T-helper 2 cell treated with Interferon-gamma antibody and Interleukin-4, amounts not matched to agents 5 μg/mL and 100 μg/mL, for 36 hours (primary cell): ENCODE data around the gene SURF4.
"Not testable (repeated sequence)": the region's sequence is repeated elsewhere in the genome, so short reads cannot be mapped to it uniquely, and the experiment has no call there.

ENCODE experiments used
- DNase-seq: peaks from one replicate; pipeline ENCODE4 v3.0.0; 2021; ENCODE audit warnings: low spot score
- H3K27ac Mint-ChIP-seq: one replicate; pipeline ENCODE4 v1.8.0; 2021; ENCODE audit warnings: mild to moderate bottlenecking, mixed read lengths
- H3K27me3 Mint-ChIP-seq: one replicate; pipeline ENCODE4 v1.8.0; 2021; ENCODE audit warnings: low read depth, mixed read lengths
- H3K36me3 Mint-ChIP-seq: one replicate; pipeline ENCODE4 v1.8.0; 2021; ENCODE audit warnings: low read depth, mixed read lengths
- H3K4me1 Mint-ChIP-seq: one replicate; pipeline ENCODE4 v1.8.0; 2021; ENCODE audit warnings: low read depth, mixed read lengths
- H3K4me3 Mint-ChIP-seq: one replicate; pipeline ENCODE4 v1.8.0; 2022; ENCODE audit warnings: mild to moderate bottlenecking, moderate library complexity, mixed read lengths
- H3K9me3 Mint-ChIP-seq: one replicate; pipeline ENCODE4 v1.8.0; 2021; ENCODE audit warnings: mixed read lengths

Gene SURF4

GRCh38 chr9:133405508-133406438, 29.9 kb upstream of the SURF4 start:
- Mint-ChIP-seq H3K4me1 (peaks cover 3% of the 10 kb centered on the region), H3K27me3 (no peaks in the 10 kb centered on the region), H3K4me3 (no peak overlapping the region), H3K36me3 (peaks cover 42% of the 10 kb centered on the region), H3K27ac (no peak overlapping the region), H3K9me3 (no peaks in the 10 kb centered on the region)
- DNase-seq: no peak

- peaks cover 3% of the 10 kb centered on the region for H3K4me1 Mint-ChIP-seq
- no peak overlapping the region for H3K27ac Mint-ChIP-seq
- no peak overlapping the region for H3K4me3 Mint-ChIP-seq
- DNase-seq: no peak
- H3K36me3 Mint-ChIP-seq: peaks cover 29% of the 10 kb centered on the region
- H3K9me3 Mint-ChIP-seq: no peaks in the 10 kb centered on the region
- H3K27me3 Mint-ChIP-seq: no peaks in the 10 kb centered on the region
Measured at GRCh38 chr9:133404454-133405002, 28.7 kb upstream of the SURF4 start.

GRCh38 chr9:133403766-133404453, 28.1 kb upstream of the SURF4 start:
- Mint-ChIP-seq H3K4me1 (peaks cover 3% of the 10 kb centered on the region), H3K27me3 (no peaks in the 10 kb centered on the region), H3K9me3 (no peaks in the 10 kb centered on the region), H3K36me3 (peaks cover 28% of the 10 kb centered on the region), H3K4me3 (no peak overlapping the region), H3K27ac (no peak overlapping the region)
- peak; percentile 29 for DNase-seq

GRCh38 chr9:133402689-133403088, 26.8 kb upstream of the SURF4 start:
- H3K36me3 Mint-ChIP-seq: peaks cover 26% of the 10 kb centered on the region
- H3K27ac Mint-ChIP-seq: no peak overlapping the region
- no peak overlapping the region for H3K4me3 Mint-ChIP-seq
- H3K27me3 Mint-ChIP-seq: no peaks in the 10 kb centered on the region
- DNase-seq: no peak
- no peaks in the 10 kb centered on the region for H3K9me3 Mint-ChIP-seq
- peaks cover 3% of the 10 kb centered on the region for H3K4me1 Mint-ChIP-seq

- DNase-seq: no peak
- Mint-ChIP-seq H3K4me1 (no peaks in the 10 kb centered on the region), H3K27ac (no peak overlapping the region), H3K4me3 (no peak overlapping the region), H3K9me3 (no peaks in the 10 kb centered on the region), H3K36me3 (peaks cover 17% of the 10 kb centered on the region), H3K27me3 (no peaks in the 10 kb centered on the region)
Measured at GRCh38 chr9:133401588-133401987, 25.7 kb upstream of the SURF4 start.

GRCh38 chr9:133400292-133400691, 24.4 kb upstream of the SURF4 start:
- no peak overlapping the region for H3K27ac Mint-ChIP-seq
- H3K27me3 Mint-ChIP-seq: no peaks in the 10 kb centered on the region
- no peaks in the 10 kb centered on the region for H3K4me1 Mint-ChIP-seq
- H3K36me3 Mint-ChIP-seq: peaks cover 5% of the 10 kb centered on the region
- no peak overlapping the region for H3K4me3 Mint-ChIP-seq
- no peaks in the 10 kb centered on the region for H3K9me3 Mint-ChIP-seq
- DNase-seq: no peak

GRCh38 chr9:133397895-133398294, 22.0 kb upstream of the SURF4 start:
- no peaks in the 10 kb centered on the region for H3K27me3 Mint-ChIP-seq
- no peak overlapping the region for H3K27ac Mint-ChIP-seq
- no peaks in the 10 kb centered on the region for H3K9me3 Mint-ChIP-seq
- H3K4me1 Mint-ChIP-seq: no peaks in the 10 kb centered on the region
- H3K36me3 Mint-ChIP-seq: no peaks in the 10 kb centered on the region
- DNase-seq: no peak
- no peak overlapping the region for H3K4me3 Mint-ChIP-seq

GRCh38 chr9:133397370-133397769, 21.5 kb upstream of the SURF4 start:
- no peak for DNase-seq
- Mint-ChIP-seq H3K9me3 (no peaks in the 10 kb centered on the region), H3K4me3 (no peak overlapping the region), H3K27ac (no peak overlapping the region), H3K27me3 (no peaks in the 10 kb centered on the region), H3K36me3 (no peaks in the 10 kb centered on the region), H3K4me1 (no peaks in the 10 kb centered on the region)

GRCh38 chr9:133396952-133397351, 21.1 kb upstream of the SURF4 start:
- H3K9me3 Mint-ChIP-seq: no peaks in the 10 kb centered on the region
- DNase-seq: no peak
- no peak overlapping the region for H3K27ac Mint-ChIP-seq
- H3K4me3 Mint-ChIP-seq: no peak overlapping the region
- no peaks in the 10 kb centered on the region for H3K27me3 Mint-ChIP-seq
- H3K36me3 Mint-ChIP-seq: no peaks in the 10 kb centered on the region
- H3K4me1 Mint-ChIP-seq: no peaks in the 10 kb centered on the region

GRCh38 chr9:133394687-133395271, 18.9 kb upstream of the SURF4 start:
- H3K27me3 Mint-ChIP-seq: no peaks in the 10 kb centered on the region
- no peaks in the 10 kb centered on the region for H3K36me3 Mint-ChIP-seq
- H3K9me3 Mint-ChIP-seq: no peaks in the 10 kb centered on the region
- H3K4me1 Mint-ChIP-seq: no peaks in the 10 kb centered on the region
- H3K27ac Mint-ChIP-seq: no peak overlapping the region
- H3K4me3 Mint-ChIP-seq: no peak overlapping the region
- no peak for DNase-seq

GRCh38 chr9:133393399-133393798, 17.5 kb upstream of the SURF4 start:
- no peak for DNase-seq
- Mint-ChIP-seq H3K27ac (no peak overlapping the region), H3K36me3 (no peaks in the 10 kb centered on the region), H3K27me3 (no peaks in the 10 kb centered on the region), H3K4me1 (no peaks in the 10 kb centered on the region), H3K4me3 (no peak overlapping the region), H3K9me3 (no peaks in the 10 kb centered on the region)

GRCh38 chr9:133392308-133392707, 16.4 kb upstream of the SURF4 start:
- not testable (repeated sequence) for H3K4me3 Mint-ChIP-seq, H3K27ac Mint-ChIP-seq, H3K4me1 Mint-ChIP-seq

GRCh38 chr9:133391449-133391848, 15.6 kb upstream of the SURF4 start:
- not testable (repeated sequence) for H3K36me3 Mint-ChIP-seq, H3K4me3 Mint-ChIP-seq, H3K9me3 Mint-ChIP-seq, H3K4me1 Mint-ChIP-seq, DNase-seq, H3K27ac Mint-ChIP-seq, H3K27me3 Mint-ChIP-seq

More at GRCh38 chr9:133392308-133392707, 16.4 kb upstream of the SURF4 start:
- not testable (repeated sequence) for H3K36me3 Mint-ChIP-seq, H3K27me3 Mint-ChIP-seq, DNase-seq, H3K9me3 Mint-ChIP-seq

- Mint-ChIP-seq H3K4me1 (no peaks in the 10 kb centered on the region), H3K27ac (no peak overlapping the region), H3K36me3 (no peaks in the 10 kb centered on the region)
Measured at GRCh38 chr9:133390713-133391112, 14.9 kb upstream of the SURF4 start.

More at GRCh38 chr9:133390713-133391112, 14.9 kb upstream of the SURF4 start:
- H3K4me3 Mint-ChIP-seq: no peak overlapping the region
- no peaks in the 10 kb centered on the region for H3K27me3 Mint-ChIP-seq
- no peaks in the 10 kb centered on the region for H3K9me3 Mint-ChIP-seq
- DNase-seq: no peak
